HL-60/S4 treated with phorbol 12-myristate 13-acetate at 8.2 ng/mL for 4 days and 3 days (cell line): ENCODE measurements around the gene MTX1.
"Not testable (repeated sequence)": the region's sequence is repeated elsewhere in the genome, so short reads cannot be mapped to it uniquely, and the experiment has no call there.

Source experiments
- in situ Hi-C: fragments of 300-500 bp; cut with MboI; formaldehyde crosslinking; loops from 2 replicates; pipeline ENCODE4 v1.15.0; 2022; ENCODE audit warnings: low sequenced_read_pairs

Gene MTX1

GRCh38 chr1:155205035-155205434 lies 3.5 kb upstream of the MTX1 start:
- in situ Hi-C loops: no loop called here

- in situ Hi-C loops: no loop called here
These were observed 2.4 kb upstream of the MTX1 start for GRCh38 chr1:155205969-155206593.

GRCh38 chr1:155206891-155207805 lies 1.3 kb upstream of the MTX1 start:
- in situ Hi-C loops: no loop called here

GRCh38 chr1:155207806-155208540 lies 522 bp upstream of the MTX1 start, which contains the start of gene THBS3:
Gene THBS3, minus strand, starts transcription at chr1:155207897. Its CDS starts 21 bp downstream, at chr1:155207876.
- in situ Hi-C loops: no loop called here

GRCh38 chr1:155209312-155209721 lies 822 bp downstream of the MTX1 start:
- in situ Hi-C loops: no loop called here

- in situ Hi-C loops: no loop called here
These were observed 2.0 kb downstream of the MTX1 start for GRCh38 chr1:155210314-155211104.

- in situ Hi-C loops: not testable (repeated sequence)
These were observed 3.0 kb downstream of the MTX1 start for GRCh38 chr1:155211381-155212050.

GRCh38 chr1:155212051-155212440 lies 3.6 kb downstream of the MTX1 start:
- in situ Hi-C loops: not testable (repeated sequence)

GRCh38 chr1:155214702-155215101 lies 6.2 kb downstream of the MTX1 start:
- in situ Hi-C loops: not testable (repeated sequence)

GRCh38 chr1:155218854-155219591 lies 10.5 kb downstream of the MTX1 start:
- in situ Hi-C loops: no loop called here

GRCh38 chr1:155219592-155220031 lies 11.1 kb downstream of the MTX1 start:
- in situ Hi-C loops: no loop called here

GRCh38 chr1:155220211-155220965 lies 11.9 kb downstream of the MTX1 start:
- in situ Hi-C loops: not testable (repeated sequence)

- in situ Hi-C loops: no loop called here
These were observed 14.6 kb downstream of the MTX1 start for GRCh38 chr1:155223047-155223446.

- in situ Hi-C loops: not testable (repeated sequence)
These were observed 16.9 kb downstream of the MTX1 start for GRCh38 chr1:155225404-155225759.

- in situ Hi-C loops: no loop called here
These were observed 17.9 kb downstream of the MTX1 start for GRCh38 chr1:155226188-155226909.

GRCh38 chr1:155226910-155227260 lies 18.4 kb downstream of the MTX1 start:
- in situ Hi-C loops: no loop called here

- in situ Hi-C loops: no loop called here
These were observed 19.0 kb downstream of the MTX1 start for GRCh38 chr1:155227261-155228095.
